SIG-M5 (cell line): ENCODE data around the gene TNNT2.

Experiments used
- DNase-seq: peaks from one replicate; lab custom pipeline; 2025; lab: John Stamatoyannopoulos, UW

Gene TNNT2

DNA sequence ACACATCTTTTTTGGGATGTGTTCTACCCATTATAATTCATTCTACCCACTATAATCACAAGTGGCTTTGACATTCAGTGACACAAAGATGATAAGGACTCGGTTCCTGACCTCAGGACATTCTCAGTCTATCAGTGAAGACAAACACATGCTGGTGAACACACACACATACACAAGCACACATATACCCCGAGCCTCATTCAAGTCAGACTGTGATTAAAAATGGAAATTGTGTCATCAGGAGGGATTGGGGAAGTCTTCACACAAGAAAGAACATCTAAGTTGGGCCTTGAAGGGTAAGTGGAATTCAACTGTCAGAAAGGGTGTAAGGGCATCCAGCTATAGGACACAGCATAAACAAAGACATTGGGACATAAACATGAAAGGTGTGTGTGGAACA lies 24.2 kb upstream of the TNNT2 start:
- DNase-seq, result no peak

DNA sequence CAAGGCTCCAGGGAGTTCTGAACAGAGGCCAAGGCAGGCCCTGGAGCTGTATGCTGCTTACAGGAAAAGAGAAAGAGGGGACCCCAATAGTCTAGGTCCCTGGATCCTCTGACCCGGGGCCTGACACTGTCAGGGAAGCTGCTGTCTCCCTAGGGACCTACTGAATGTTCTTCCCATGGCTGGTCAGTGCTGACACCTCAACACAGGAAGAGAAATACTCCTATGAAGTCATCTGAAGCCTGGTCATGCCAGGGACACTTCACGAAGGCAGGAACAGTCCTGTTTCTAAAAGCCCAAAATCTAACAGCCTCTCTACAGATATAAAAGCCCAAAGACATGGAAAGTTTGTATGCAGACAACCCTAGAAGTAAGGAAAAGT lies 23.4 kb upstream of the TNNT2 start:
- no peak for DNase-seq

DNA sequence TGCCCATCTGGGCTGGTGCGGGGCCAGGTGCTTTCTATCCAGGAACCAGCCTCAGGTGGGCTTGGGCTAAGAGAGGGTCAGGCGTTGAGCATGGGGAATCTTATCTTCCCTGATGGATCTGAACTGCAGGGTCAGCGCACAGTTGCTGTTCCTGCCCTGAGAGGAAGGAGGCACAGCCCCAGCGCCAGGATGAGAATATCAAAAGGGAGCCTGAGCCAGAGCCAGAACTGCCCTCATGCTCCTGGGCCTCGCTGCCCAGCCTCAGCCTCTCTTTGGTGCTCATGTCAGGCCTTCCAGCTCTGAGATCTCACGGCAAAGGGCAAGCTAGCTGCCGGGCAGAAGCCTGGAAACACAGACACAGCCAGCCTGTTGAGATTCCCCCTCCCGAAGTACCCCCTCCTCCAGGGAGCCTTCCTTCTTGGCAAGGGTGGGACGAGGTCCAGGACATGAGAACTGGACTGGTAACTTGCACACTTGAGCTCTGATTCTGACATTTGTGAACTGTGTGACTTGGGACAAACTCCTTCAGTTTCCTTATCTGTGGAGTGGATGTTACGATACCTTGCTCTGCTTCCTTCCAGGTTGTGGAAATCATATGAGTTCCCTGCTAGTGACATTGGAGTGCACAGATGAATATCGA lies 22.9 kb upstream of the TNNT2 start:
- no peak for DNase-seq

DNA sequence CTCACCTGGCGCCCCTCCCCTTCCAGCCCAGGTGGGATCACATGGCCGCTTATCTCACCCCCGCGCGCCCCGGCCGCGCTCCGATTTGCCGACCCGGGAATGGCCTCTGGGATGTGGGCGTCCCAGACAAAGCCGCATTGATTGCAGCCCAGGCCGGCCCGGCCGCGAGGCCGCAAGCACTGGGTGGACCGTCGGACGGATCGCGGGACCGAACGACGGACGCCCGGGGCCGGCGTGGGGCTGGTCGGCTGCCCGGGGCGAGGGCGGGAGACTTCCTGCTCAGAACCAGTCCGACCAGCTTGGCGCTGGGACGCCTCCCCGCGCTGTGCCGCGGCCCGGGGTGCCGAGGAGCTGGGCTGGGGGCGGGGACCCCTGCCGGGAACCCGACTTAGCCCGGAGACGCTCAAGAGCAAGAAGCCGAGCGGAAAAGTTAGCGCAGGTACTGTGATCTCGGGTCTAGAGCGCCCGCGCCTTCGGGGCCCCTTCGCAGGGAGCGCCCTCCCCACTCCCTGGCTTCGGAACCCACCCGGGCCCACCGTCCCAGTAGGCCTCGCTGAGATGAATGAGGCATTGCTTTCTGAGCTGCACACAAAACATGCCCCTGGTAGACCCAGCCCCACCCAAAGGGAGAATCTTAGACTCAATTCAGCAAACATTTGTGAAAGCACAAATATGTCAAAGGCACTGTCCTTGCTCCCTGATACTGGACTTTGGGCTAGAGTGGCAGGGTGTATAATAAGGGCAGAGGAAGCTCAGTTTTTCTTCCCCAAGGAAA lies 22.1 kb upstream of the TNNT2 start:
- no peak for DNase-seq

DNA sequence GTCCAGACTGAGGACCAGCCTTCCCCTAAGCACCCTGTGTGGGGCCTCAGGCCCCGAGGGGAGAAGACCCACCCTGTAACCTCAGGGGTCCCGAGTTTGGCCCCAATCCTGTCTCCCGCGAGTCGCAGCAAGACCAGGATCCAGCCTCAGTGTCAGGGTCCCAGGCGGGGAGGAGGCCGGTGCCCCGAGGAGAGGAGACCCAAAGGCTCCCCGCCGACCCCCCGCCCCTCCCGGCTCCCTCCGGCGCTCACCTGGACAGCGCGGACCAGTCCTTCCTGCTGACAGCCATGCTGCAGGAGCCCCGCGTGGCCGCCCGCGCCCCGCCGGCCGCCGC lies 21.5 kb upstream of the TNNT2 start, which contains the start of gene LAD1:
LAD1 (minus strand) TSS at position 307 of the 334 bp plus-strand sequence; CDS start at position 289, 18 bp downstream.
- no peak for DNase-seq

DNA sequence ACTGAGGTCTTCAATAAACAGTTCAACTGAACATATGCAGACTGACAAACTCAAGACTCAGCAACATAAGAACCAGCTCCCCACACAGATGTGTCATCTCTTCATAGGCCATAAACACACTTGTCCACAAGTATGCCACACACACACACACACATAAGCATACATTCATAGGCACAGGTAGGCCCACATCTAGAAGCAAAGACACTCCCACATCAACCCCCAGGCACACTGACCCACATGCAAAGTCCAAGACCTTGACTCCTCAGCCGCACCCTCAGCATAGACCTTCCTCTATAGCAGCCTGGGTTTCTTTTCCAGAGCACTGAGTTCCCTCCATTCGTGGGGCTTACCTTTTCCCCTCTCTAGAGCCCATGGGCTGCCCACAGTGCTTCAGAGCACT lies 20.2 kb upstream of the TNNT2 start:
- DNase-seq, result no peak

DNA sequence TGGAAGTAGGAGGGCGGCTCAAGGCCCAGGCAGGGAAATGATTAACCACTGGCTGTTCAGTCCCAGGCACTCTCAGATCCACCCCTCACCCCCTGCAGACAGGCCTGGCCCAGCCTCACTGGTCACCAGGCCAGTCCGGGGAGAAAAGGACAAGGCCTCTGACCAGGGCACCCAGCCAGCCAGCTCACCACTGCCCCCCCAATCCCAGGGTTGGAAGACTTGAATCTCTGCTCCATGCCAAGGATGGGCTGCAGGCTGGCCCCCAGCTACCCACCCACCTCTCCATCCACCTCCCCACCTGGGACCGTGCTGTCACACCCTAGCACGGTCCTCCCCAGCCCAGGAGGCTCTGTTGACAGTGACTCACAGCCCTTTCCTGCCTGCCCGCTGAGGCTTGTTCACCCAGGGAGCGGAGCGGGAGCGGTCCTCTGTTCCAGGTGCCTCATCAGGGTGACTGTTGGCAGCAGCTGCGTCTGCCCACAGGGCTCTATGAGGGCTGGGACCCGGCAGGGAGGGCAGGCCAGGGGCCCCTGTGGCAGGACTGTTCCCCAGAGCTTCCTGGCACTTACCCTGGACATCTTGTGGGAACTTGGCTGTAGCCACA lies 19.5 kb upstream of the TNNT2 start:
- DNase-seq, result no peak

DNA sequence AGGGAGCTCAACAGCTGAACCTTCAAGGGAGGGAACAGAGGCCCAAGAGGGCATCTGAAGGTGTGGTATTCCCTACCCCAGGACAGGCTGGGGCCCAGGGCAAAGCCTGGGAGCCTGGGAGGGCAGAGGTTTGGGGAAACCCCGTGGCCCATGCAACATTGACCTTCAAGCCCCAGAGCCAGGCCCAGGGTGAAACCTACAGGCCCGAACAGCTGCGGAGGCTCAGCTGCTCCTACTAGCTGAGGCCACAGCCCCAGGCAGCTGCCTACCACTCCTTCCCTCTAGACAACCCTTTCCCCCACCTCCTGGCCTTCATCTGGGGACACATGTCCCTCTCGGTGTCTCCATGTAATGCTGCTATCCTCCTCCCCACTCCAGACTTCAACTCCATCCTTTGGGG lies 18.5 kb upstream of the TNNT2 start:
- DNase-seq, result no peak

DNA sequence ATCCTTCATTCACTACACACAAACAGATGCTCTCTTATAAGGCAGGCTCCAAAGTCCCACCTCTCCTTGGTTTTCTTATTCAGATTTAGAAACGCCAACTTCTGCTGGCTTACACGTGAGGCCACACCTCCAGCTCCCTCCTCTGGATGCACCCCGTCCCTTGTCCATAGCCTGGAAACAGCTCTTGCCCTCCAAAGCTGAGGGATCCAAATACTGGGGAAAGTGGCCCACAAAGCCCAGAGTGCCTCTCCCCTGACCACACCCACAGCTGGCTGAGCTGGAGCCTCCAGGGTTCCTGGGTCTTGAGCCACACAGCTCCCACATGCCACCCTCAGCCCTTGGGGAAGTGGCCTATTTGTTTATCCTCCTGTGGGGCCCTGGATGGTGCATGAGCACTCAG lies 17.1 kb upstream of the TNNT2 start:
- no peak for DNase-seq

DNA sequence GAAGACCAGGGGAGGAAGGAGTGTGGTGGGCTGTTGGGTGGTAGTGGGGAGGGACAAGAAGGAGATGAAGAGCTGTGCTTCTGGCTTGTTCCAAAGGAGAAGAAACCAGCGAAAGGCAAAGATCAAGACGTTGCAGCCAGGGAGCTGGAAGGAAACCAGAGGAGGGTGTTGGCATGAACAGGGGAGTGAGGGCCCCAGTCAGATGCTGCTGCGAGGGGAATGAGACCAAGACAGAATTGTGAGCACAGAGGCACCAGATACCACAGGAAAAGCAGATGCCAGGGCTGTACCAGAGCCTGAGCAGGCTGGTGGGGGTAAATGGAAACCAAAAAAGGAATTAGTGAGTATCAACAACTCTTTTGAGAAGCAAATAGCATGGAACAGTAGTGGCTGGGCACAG lies 15.6 kb upstream of the TNNT2 start:
- no peak for DNase-seq

DNA sequence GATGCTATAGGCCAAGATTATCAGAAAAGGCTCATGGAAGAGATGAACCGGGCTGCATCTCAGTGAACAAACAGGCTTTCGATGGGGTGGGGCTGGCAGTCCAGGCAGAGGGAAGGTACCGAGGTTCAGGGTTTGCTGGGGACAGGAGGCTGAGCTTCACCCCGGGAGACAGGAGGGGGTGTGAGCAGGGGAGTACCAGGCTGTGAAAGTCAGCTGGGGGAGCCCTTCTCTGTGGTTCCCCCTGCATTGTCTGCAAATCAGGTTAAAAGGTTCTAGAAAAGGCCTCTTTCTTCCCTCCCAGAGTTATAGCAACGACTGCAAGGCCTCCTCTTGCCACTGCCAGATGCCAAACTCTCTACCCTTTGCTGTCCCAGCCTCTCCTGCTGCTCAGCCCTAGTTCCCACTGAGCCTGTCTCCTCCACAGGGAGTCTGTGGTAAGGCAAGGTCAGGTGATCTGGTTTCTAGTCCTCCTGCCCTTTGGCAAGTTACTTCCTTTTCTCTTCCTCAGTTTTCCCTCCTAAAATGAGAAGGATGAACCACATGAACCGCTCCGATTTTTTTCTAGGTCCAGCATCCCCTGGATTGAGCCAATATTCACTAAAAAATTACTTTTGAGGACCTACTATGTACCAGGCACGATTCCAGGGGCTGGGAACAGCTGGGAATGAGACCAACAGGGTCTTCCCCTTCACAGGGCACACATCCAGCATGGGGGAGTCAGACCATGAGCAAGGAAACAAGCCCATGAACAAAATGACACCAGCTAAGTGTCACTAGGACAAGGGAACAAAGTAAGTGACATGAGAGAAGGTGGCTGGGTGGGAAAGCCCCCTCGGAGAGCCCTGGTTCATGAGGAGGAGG lies 14.4 kb upstream of the TNNT2 start:
- DNase-seq, result no peak

DNA sequence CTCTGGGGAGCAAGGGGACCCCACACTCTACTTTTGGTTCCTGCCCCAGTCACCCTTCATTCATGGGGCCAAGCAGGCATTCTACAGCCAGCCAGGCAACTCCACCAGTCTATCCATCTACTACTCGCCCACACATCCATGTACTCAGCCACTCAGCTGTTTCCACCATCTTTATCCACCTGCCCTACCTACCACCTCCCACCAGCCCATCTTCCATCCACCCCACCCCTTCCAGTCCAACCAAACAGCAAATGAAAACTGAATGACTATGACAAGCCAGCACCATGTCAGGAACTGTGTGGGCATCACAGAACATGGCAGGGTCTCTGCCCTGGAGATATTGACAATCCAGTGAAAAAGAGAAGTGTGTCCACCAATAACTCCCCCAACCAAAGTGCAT lies 13.7 kb upstream of the TNNT2 start:
- DNase-seq, result no peak

DNA sequence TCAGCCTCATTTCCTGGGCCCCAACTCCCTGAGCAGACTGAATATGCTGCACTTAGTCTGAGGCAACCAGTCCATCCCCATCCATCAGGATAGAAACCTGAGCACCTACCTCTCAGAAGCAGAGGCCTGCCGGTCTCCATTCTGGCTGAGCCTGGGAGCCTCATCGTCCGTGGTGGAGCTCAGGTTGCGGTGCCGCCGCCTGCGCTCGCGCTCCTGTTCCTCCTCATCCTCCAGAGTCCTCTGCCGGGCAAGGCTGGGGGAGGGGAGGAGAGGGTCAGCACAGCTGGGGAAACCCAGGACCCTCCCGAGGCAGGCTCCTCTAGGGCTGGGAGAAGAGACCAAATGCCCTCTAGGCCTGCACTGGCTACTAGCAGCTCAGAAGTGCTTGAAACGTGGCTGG lies 11.6 kb upstream of the TNNT2 start:
- no peak for DNase-seq

DNA sequence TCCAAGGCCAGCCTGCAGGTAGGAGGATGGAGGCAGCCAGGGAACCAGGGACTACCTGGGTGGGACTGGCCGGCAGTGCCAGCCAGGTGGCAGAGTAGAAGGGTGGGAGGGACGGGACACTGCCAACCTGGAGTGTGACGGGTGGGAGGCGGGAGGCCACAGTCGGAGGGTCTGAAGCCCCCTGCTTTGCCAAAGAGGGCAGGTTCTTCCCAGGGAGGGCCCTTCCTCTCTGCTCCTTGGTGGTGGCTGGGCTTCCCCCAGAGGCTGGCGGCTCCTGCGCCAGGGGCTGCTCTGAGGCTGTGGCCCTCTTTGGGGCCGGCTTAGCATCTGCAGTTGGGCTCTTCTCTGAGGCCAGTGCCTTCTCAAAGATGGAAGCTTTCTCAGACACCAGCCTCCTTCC lies 8.7 kb upstream of the TNNT2 start:
- DNase-seq, result no peak

DNA sequence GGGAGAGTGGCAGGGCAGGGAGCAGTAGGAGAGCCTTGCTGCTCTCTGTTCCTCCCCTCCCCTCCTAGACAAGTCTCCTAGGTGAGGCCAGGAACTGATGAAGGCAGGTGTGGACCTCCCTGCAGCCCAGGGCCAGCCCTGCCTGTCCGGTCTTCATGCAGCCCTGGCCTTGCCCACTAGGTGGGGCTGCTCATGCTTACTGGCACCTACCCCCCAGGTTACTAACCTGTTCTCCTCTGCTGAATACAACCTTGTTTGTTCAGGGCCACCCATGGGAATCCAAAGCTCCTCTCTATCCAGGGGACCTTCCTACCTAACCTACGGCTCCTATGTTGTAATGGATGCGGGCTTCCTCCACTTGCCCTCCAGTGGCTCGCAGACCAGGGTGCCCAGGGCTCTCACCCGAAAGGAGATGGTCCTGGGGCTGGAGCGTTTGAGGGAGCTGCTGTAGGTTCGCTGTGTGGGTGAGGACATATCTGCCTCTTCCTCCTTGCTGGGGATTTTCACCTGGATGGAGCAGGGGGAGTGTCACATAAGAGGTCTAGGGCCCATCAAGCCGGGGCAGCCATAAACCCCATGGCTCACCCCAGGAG lies 7.9 kb upstream of the TNNT2 start:
- DNase-seq, result no peak

DNA sequence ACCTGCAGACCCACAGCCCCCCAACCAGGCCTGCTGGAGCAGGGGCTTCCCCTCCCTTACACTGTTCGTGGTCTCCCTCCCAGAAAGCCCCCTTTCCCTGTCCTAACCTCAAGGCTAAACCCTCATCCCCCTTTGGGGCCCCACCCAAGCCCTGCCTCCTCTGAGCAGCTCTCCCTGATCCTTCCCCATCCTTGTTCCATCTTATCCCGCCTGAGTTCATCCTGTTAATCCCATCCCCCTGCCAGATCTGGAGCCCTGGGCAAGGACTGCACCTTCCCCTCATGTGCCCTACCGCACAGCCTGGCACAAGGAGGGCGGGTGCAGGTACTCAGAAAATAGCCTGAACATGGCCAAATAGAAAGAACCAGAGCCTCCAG lies 6.9 kb upstream of the TNNT2 start:
- no peak for DNase-seq

DNA sequence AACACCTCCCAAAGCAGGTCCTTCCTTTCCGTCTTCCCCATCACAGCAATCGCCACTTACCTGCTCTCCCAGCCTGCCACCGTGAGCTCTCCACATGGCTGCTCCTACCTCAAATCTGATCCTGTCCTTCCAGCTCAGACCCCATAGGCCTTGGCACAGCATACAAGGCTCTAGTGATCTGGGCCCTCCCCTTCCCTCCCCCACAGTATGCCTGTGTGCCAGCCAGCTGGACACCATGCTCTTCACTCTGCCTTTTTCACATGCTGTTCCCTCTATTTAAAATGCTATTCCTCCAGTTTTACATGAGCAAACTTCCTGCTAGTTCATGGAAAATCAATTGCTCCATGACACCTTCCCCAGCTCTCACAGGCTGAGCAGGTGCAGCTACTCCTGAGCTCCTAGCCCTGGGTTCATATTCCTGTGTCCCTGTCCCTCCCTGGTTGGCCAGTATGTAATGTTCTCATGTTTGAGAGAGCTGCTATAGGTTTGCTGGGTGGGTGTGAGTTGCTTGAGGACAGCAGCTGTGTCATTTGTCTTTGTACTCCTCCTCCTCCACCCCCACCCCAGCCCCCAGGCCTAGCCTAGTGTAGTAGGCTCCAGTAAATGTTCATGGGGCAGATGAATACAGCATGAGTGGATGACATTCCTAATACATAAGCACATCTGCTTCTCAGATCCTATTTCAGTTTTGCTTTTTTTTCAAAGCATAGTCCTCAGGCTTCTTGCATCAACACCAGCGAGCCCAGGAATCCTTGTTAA lies 6.3 kb upstream of the TNNT2 start:
- no peak for DNase-seq

DNA sequence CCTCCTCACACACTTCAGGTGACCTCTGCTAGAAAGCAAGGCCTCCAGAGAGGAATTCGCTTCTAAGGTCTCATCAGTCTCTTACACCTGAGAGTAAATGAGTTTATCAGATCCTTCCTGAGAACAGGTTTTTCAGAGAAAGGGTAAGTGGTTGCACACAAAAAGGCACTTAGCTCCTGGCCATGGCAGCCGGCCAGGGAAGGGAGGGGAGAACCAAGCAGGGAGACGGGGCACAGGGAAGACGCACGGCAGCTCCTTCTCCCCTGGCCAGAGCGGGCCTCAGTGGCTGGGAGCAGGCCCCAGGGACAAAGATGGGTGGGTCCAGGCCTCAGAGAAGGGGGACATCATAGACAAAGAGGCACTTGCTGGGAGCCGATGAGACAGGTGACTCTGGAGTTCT lies 3.6 kb upstream of the TNNT2 start:
- DNase-seq, result no peak

DNA sequence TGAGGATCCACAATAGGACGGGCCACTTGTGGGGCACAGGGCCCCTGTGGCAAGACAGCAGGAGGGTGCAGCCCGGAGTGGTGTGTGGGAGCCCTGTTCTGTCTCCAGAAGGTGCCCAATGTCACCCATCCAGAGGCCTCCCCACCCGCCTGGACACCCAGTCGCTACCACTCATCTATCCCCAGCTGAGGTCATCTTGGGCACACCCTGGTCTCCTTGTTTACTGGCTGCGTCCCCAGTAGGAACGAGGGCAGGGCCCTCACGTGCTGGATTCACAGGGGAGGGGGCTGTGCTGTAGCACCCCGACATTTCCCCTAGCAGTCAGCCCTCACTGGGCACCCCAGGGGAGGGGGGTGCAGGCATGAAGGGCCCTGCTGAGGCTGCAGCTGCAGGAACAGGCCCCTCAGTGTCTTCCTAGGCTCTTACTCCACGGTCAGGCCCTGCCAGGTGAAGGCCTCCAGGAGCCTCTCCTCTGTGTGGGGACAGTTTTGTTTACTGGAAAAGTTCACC lies 2.3 kb upstream of the TNNT2 start:
- no peak for DNase-seq

DNA sequence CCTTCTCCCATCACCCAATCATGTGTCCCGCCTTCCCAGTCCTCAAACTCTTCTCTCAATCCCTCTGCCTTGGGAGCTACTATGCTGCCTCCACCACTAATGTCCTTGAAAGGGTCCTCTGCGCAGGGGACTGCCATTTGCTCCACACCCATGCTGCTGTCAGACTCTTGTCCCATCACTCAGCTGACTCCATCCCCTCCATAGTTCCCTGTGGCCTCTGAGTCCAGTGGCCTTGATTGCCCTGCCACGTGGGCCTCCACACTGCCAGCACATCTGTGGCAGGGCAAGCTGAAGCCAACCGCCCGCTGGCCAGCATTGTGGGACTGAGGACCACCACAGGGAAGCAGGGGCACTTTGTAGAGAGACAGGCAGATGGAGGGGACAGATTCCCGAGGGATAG lies 1.3 kb upstream of the TNNT2 start:
- DNase-seq, result no peak
